Measurements from ENCODE around the gene CLEC16A. TPM values are rescaled to one million over a fixed set of nuclear protein-coding genes. Genes with fewer than 3 reads are reported as not detected.
A peak's percentile ranks its signal among the peaks of the same experiment; 100 is the strongest.

CLEC16A gene
- total and polyA plus RNA-seq, 8 donors: 17.6 to 38.6 (median 21.6) TPM

- TF ChIP-seq CTCF (IDR thresholded peaks at IDR 0.05): no peak
- H3K4me3 ChIP-seq: no peak overlapping the region
- H3K27ac ChIP-seq: peak overlapping the region in 1 of 2 donors; percentile 39
- intact Hi-C loops (cut with DNase I): no loop called here
- H3K9me3 ChIP-seq: no peaks in the 10 kb centered on the region
- no peak for DNase-seq
- H3K27me3 ChIP-seq: no peaks in the 10 kb centered on the region
- H3K4me1 ChIP-seq: peaks cover 9 to 58% of the 10 kb centered on the region in 2 donors
- peak; percentile 81 for ATAC-seq
- peaks cover 5 to 47% of the 10 kb centered on the region in 2 donors for H3K36me3 ChIP-seq
Observed at GRCh38 chr16:10929853-10930754, 14.3 kb upstream of the CLEC16A start.

GRCh38 chr16:10930755-10931093, 13.6 kb upstream of the CLEC16A start:
- no peaks in the 10 kb centered on the region for H3K9me3 ChIP-seq
- ATAC-seq: peak; percentile 6
- peaks cover 5 to 41% of the 10 kb centered on the region in 2 donors for H3K36me3 ChIP-seq
- no peaks in the 10 kb centered on the region for H3K27me3 ChIP-seq
- no peak overlapping the region for H3K4me3 ChIP-seq
- DNase-seq: no peak
- intact Hi-C loops (cut with DNase I): no loop called here
- H3K27ac ChIP-seq: no peak overlapping the region
- no peak for TF ChIP-seq CTCF (IDR thresholded peaks at IDR 0.05)
- peaks cover 9 to 64% of the 10 kb centered on the region in 2 donors for H3K4me1 ChIP-seq

- H3K36me3 ChIP-seq: peaks cover 5 to 37% of the 10 kb centered on the region in 2 donors
- no peak for TF ChIP-seq CTCF (IDR thresholded peaks at IDR 0.05)
Observed at GRCh38 chr16:10931134-10931533, 13.2 kb upstream of the CLEC16A start.

GRCh38 chr16:10931977-10932632, 12.3 kb upstream of the CLEC16A start:
- peaks cover 12 to 78% of the 10 kb centered on the region in 2 donors for H3K4me1 ChIP-seq
- no peaks in the 10 kb centered on the region for H3K9me3 ChIP-seq
- H3K27me3 ChIP-seq: no peaks in the 10 kb centered on the region
- no peak overlapping the region for H3K27ac ChIP-seq
- no peak for ATAC-seq
- peaks cover 0 to 28% of the 10 kb centered on the region in 2 donors for H3K36me3 ChIP-seq
- no peak for TF ChIP-seq CTCF (IDR thresholded peaks at IDR 0.05)
- H3K4me3 ChIP-seq: no peak overlapping the region
- intact Hi-C loops (cut with DNase I): no loop called here
- DNase-seq: no peak

More at GRCh38 chr16:10931134-10931533, 13.2 kb upstream of the CLEC16A start:
- intact Hi-C loops (cut with DNase I): no loop called here
- H3K27ac ChIP-seq: no peak overlapping the region
- H3K4me3 ChIP-seq: no peak overlapping the region
- no peaks in the 10 kb centered on the region for H3K9me3 ChIP-seq
- no peaks in the 10 kb centered on the region for H3K27me3 ChIP-seq
- DNase-seq (no peak), ATAC-seq (no peak)
- peaks cover 9 to 68% of the 10 kb centered on the region in 2 donors for H3K4me1 ChIP-seq
